HG03565 (cell line): Measurements from ENCODE around the gene CYP4A11.
"Not testable (repeated sequence)": the region's sequence is repeated elsewhere in the genome, so short reads cannot be mapped to it uniquely, and the experiment has no call there.

Experiments
- ATAC-seq: cut with Tn5 transposase; IDR thresholded peaks from one replicate; pipeline ENCODE4 v1.9.1; 2021; ENCODE audit warnings: mild to moderate bottlenecking, moderate library complexity; ENCODE audit not compliant: unreplicated experiment

The CYP4A11 gene

DNA sequence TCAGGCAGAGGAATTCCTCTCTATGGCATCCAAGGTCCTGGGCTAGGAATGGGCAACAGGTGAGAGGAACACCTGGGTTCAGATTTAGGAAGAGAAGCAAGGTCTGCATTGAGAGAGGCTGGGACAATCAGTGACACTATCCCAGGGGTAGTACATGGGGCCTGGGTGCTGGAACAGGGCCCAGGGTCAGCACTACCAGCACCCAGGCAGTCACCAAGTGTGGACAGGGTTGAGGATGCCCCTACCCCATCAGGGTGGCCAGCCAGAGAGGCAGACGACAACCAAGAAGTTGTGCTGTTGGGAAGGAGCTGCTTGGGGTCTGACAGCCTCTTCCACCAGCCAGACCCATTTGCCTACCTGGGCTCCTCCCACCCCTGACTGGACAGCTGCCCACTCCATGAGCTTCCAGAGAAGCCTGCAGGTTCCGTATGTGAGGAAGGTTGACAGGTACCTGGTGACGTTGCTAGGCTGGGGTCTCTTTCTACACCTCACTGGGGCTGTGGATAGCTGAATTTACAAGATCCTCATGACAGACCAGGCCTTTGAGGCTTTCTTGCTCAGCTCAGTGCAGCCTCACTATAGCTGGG lies 13.9 kb downstream of the CYP4A11 start:
- no peak for ATAC-seq

DNA sequence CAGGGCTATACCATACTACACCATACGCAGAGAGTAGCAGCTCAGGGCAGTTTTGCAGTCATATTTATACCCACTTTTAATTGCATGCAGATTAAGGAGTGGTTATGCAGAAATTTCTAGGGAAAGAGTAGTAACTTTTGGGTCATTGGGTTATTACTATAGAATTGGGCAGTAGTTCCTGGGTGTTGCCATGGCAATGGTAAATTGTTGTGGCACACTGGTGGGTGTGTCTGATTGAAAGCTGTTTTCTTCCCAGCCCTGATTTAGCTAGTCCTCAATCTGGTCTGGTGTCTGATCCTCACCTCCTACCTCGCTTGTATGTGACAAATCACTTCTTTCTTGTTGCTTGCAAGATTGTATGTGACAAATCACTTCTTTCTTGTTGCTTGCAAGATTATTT lies 30.5 kb downstream of the CYP4A11 start:
- no peak for ATAC-seq

DNA sequence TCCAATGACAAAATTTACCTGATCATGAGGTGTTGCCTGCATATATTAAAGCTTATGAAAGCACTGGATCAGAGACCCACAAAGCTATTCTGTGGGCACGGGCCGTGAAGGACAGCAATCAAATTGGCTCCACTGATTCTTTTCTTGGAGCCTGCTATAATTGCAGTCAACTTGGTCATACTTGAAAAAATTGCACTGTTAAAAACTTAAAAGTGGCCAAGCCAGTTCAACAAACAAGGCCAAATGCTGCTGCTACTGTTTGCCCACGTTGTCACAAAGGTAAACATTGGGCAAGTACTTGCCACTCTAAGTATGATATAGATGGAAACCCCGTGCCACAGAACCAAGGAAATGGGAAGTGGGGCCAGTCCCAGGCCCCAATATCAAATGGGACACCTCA lies 37.8 kb downstream of the CYP4A11 start:
- ATAC-seq: no peak

DNA sequence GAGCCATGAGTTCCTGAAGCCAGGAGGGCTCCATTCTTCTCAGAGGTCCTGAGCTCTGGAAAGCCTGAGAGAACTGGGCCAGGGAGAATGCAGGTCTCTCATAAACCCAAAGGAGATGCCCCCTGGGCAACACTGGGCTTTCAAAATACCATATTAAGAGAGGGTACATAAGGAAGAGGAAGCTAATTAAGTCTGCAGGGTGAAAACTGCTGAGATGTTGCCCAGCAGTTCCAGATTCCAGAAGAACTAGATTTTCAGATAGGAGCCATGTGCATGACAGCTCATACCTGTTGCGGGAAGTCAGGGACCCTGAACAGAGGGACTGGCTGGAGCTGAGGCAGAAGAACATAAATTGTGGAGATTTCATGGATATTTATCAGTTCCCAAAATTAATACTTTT lies 40.9 kb downstream of the CYP4A11 start:
- no peak for ATAC-seq

DNA sequence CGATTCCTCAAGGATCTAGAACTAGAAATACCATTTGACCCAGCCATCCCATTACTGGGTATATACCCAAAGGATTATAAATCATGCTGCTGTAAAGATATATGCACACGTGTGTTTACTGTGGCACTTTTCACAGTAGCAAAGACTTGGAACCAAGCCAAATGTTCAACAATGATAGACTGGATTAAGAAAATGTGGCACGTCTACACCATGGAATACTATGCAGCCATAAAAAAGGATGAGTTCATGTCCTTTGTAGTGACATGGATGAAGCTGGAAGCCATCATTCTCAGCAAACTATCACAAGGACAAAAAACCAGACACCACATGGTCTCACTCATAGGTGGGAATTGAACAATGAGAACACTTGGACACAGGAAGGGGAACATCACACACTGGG lies 59.6 kb downstream of the CYP4A11 start:
- not testable (repeated sequence) for ATAC-seq
